Measurements from ENCODE around the gene LSAMP. TPM values are rescaled to one million over a fixed set of nuclear protein-coding genes. Genes with fewer than 3 reads are reported as not detected.

Gene LSAMP
- total RNA-seq, 1 donor from 2014 or later: 64.9 TPM

DNA sequence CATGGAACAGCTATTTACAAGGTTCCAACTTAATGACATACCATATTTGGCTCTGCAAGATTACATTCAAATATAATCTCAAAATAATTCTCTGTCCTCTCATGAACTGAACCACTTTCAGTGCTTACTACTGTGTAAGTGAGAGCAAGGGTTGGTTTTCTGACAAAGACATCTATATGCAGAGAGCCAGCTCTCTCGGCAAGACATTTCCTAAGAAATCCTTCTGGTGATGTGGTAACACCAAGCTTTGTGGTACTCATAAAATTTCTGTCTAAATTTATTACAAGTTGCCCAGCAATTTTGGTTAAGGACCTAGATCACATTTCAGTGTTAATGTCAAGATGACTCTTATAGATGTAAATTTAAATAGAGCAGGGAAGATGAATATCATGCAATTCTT, 637.0 kb downstream of the LSAMP start:
- TF ChIP-seq, protein P1, sequence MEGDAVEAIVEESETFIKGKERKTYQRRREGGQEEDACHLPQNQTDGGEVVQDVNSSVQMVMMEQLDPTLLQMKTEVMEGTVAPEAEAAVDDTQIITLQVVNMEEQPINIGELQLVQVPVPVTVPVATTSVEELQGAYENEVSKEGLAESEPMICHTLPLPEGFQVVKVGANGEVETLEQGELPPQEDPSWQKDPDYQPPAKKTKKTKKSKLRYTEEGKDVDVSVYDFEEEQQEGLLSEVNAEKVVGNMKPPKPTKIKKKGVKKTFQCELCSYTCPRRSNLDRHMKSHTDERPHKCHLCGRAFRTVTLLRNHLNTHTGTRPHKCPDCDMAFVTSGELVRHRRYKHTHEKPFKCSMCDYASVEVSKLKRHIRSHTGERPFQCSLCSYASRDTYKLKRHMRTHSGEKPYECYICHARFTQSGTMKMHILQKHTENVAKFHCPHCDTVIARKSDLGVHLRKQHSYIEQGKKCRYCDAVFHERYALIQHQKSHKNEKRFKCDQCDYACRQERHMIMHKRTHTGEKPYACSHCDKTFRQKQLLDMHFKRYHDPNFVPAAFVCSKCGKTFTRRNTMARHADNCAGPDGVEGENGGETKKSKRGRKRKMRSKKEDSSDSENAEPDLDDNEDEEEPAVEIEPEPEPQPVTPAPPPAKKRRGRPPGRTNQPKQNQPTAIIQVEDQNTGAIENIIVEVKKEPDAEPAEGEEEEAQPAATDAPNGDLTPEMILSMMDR (conservative IDR thresholded peaks at IDR 0.05): no peak
- H3K4me3 Mint-ChIP-seq: no peak overlapping the region
- no peaks in the 10 kb centered on the region for H3K36me3 Mint-ChIP-seq
- H3K9me3 Mint-ChIP-seq: no peaks in the 10 kb centered on the region
- no peak for DNase-seq (ENCODE audit: extremely low spot score, unreplicated experiment)
- no peaks in the 10 kb centered on the region for H3K27me3 Mint-ChIP-seq
- H3K4me1 Mint-ChIP-seq (ENCODE audit: unreplicated experiment): peaks cover 20% of the 10 kb centered on the region
- H3K27ac Mint-ChIP-seq: no peak overlapping the region

DNA sequence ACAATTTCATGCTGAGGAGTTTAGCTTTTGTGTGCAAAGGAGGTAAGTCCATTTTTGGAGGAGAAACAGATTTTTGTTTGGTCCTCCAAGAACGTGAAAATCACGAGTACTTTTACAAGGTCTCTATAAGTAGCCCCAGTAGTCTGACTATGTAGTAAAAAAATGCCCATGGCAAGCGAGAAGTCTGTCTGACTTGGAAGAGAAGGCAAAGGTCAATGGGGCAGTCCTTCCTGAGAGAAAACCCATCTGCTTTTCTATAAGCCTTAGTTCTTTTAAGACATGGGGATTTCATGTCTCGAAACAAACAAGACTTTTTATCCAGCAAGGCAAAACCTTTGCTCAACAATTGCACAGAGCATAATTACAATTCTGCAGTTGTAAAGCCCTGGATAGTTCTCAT, 638.8 kb downstream of the LSAMP start:
- no peak overlapping the region for H3K4me3 Mint-ChIP-seq
- peaks cover 20% of the 10 kb centered on the region for H3K4me1 Mint-ChIP-seq (ENCODE audit: unreplicated experiment)

DNA sequence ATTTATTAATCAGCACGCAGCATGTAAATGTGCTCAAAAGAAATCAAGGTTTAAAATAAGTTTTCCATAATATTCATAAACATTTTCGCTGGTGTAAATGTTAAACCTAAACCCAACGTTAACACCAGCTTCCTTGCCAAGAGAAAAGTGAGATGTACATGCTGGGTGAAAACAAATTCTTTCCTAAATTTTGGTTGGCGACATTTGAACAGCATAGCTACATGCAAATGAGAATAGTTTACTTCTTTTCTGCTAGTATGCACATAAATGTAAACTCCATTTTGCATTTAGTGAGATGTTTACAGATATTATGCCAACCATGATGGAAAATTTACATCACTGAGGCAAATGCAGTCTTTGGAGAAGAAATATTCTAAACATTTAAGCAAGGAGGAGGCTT, 639.8 kb downstream of the LSAMP start:
- DNase-seq (ENCODE audit: extremely low spot score, unreplicated experiment): no peak
- TF ChIP-seq, protein P1 (conservative IDR thresholded peaks at IDR 0.05): no peak
- Mint-ChIP-seq H3K36me3 (no peaks in the 10 kb centered on the region), H3K27ac (no peak overlapping the region), H3K4me1 (ENCODE audit: unreplicated experiment) (peaks cover 20% of the 10 kb centered on the region), H3K4me3 (no peak overlapping the region), H3K27me3 (no peaks in the 10 kb centered on the region), H3K9me3 (no peaks in the 10 kb centered on the region)

More for the DNA sequence above, 638.8 kb downstream of the LSAMP start:
- Mint-ChIP-seq H3K9me3 (no peaks in the 10 kb centered on the region), H3K27me3 (no peaks in the 10 kb centered on the region), H3K36me3 (no peaks in the 10 kb centered on the region), H3K27ac (no peak overlapping the region)
- DNase-seq (ENCODE audit: extremely low spot score, unreplicated experiment): no peak
- TF ChIP-seq, protein P1 (conservative IDR thresholded peaks at IDR 0.05): no peak

DNA sequence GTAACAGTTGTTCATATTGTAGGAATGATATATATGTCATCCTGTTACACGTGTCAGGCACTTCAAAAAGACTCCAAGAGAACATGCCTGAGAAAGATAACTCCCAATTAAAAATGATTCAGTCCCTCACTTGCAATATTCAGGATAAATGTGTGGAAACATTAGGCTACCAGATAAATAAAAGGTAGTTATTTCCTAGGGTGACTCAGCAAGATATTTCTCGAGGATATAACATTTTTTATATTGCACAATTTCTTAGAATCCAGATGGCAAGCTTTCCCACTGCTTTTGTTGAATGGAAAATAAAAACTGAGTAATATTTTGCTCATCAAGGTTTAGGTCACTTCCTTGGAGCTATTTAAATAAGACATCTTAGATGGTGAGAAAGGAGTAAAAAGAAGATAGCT, 640.6 kb downstream of the LSAMP start:
- H3K4me1 Mint-ChIP-seq (ENCODE audit: unreplicated experiment): peaks cover 19% of the 10 kb centered on the region
- H3K27ac Mint-ChIP-seq: no peak overlapping the region
- no peaks in the 10 kb centered on the region for H3K36me3 Mint-ChIP-seq
- H3K27me3 Mint-ChIP-seq: no peaks in the 10 kb centered on the region
- no peak for DNase-seq (ENCODE audit: extremely low spot score, unreplicated experiment)
- H3K9me3 Mint-ChIP-seq: no peaks in the 10 kb centered on the region
- TF ChIP-seq, protein P1 (conservative IDR thresholded peaks at IDR 0.05): no peak
- H3K4me3 Mint-ChIP-seq: no peak overlapping the region

DNA sequence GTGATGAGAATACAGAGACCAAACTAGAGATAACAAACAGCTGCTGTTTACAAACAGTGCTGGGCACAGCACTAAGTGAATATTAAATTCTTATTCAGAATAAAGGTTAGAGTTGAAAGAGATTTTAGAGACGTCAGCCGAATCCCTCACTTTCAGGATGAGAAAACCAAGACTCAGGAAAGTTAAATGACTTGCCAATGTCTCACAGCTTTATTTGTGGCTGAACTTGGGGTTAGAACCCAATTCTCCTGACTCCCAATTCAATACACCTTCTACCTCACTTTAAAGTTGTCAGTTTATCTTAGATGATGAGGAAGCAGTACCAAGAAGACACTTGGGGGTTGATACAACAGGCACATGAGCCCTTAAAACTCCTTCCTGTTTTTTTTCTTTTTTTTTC, 641.1 kb downstream of the LSAMP start:
- no peak for DNase-seq (ENCODE audit: extremely low spot score, unreplicated experiment)
- no peaks in the 10 kb centered on the region for H3K9me3 Mint-ChIP-seq
- H3K4me3 Mint-ChIP-seq: no peak overlapping the region
- no peaks in the 10 kb centered on the region for H3K36me3 Mint-ChIP-seq
- peaks cover 14% of the 10 kb centered on the region for H3K4me1 Mint-ChIP-seq (ENCODE audit: unreplicated experiment)
- TF ChIP-seq, protein P1 (conservative IDR thresholded peaks at IDR 0.05): no peak
- no peak overlapping the region for H3K27ac Mint-ChIP-seq
- H3K27me3 Mint-ChIP-seq: no peaks in the 10 kb centered on the region

DNA sequence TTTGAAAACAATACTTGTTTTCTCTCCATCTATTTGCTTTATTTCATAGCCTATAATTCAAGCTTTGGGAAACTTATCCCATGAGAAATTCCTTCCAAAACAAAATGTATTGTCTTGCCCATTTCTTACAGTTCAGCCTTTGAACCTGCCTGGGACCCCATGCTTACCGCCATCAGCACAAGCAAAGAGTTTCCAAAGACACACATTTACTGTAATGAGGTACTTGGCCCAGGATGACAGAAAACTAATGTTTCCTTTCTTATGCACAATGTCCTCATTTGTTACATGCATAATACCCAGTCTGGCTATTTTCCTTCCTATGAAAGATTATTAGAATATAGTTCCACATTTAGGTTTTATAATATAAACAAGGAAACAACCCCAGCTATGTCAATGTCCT, 641.6 kb downstream of the LSAMP start:
- Mint-ChIP-seq H3K27ac (no peak overlapping the region), H3K36me3 (no peaks in the 10 kb centered on the region), H3K9me3 (no peaks in the 10 kb centered on the region), H3K27me3 (no peaks in the 10 kb centered on the region), H3K4me3 (no peak overlapping the region), H3K4me1 (ENCODE audit: unreplicated experiment) (peaks cover 8% of the 10 kb centered on the region)
- no peak for DNase-seq (ENCODE audit: extremely low spot score, unreplicated experiment)
- TF ChIP-seq, protein P1 (conservative IDR thresholded peaks at IDR 0.05): no peak

All from type B pancreatic cell (in vitro differentiated cells).